ENCODE measurements around the gene REXO1.

DNA sequence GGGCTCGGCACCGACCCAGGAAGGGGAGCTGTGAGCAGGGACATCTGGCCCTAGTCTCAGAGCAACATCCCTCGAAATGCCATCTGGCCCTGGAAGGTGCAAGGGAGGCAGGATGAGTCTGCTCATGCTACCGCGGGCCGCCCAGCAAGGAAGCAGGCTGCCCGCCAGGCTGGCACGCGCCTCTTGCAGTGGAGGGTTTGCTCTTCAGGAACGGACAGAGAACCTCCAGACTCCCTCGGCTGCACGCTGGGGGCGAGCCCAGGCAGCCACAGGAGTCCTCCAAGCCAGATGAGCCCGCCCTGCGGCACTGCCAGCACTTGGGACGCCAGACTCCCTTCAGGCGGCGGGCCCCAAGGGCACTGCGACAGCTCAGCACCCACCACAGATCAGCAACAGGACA is 26.1 kb downstream of the REXO1 start:
- TF ChIP-seq, protein P1, sequence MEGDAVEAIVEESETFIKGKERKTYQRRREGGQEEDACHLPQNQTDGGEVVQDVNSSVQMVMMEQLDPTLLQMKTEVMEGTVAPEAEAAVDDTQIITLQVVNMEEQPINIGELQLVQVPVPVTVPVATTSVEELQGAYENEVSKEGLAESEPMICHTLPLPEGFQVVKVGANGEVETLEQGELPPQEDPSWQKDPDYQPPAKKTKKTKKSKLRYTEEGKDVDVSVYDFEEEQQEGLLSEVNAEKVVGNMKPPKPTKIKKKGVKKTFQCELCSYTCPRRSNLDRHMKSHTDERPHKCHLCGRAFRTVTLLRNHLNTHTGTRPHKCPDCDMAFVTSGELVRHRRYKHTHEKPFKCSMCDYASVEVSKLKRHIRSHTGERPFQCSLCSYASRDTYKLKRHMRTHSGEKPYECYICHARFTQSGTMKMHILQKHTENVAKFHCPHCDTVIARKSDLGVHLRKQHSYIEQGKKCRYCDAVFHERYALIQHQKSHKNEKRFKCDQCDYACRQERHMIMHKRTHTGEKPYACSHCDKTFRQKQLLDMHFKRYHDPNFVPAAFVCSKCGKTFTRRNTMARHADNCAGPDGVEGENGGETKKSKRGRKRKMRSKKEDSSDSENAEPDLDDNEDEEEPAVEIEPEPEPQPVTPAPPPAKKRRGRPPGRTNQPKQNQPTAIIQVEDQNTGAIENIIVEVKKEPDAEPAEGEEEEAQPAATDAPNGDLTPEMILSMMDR (IDR thresholded peaks at IDR 0.05), result no peak
- TF ChIP-seq POLR2AphosphoS5 (IDR thresholded peaks at IDR 0.05), result no peak
